Activated gamma-delta T cell (primary cell): Measurements from ENCODE around the gene RBM24.
"Not testable (repeated sequence)": the region's sequence is repeated elsewhere in the genome, so short reads cannot be mapped to it uniquely, and the experiment has no call there.

ENCODE experiments used
- DNase-seq: peaks from one replicate; lab custom pipeline; 2025; lab: John Stamatoyannopoulos, UW

The RBM24 gene

GRCh38 chr6:17291778-17292177, 10.6 kb downstream of the RBM24 start:
- DNase-seq: no peak

- DNase-seq: no peak
Observed at GRCh38 chr6:17292600-17293133, 11.5 kb downstream of the RBM24 start.

- no peak for DNase-seq
Observed at GRCh38 chr6:17293395-17293794, 12.2 kb downstream of the RBM24 start.

- DNase-seq: no peak
Observed at GRCh38 chr6:17297271-17298080, 16.3 kb downstream of the RBM24 start.

- DNase-seq: no peak
Observed at GRCh38 chr6:17298257-17298656, 17.1 kb downstream of the RBM24 start.

GRCh38 chr6:17299222-17299621, 18.1 kb downstream of the RBM24 start:
- no peak for DNase-seq

- DNase-seq: no peak
Observed at GRCh38 chr6:17299750-17300149, 18.6 kb downstream of the RBM24 start.

DNA sequence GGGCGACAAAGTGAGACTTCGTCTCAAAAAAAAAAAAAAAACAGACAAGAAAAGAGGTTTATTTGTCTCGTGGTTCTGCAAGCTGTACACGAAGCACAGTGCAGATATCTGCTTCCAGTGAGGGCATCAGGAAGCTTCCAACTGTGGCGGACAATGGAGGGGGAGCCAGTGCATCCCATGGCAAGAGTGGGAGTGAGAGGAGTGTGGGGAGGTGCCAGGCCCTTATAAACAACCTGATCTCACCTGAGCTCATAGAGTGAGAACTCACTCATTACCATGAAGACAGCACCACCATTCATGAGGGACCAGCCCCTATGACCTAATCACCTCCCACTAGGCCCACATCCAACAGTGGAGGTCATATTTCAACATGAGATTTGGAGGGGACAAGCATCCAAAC, 19.5 kb downstream of the RBM24 start:
- no peak for DNase-seq

GRCh38 chr6:17303444-17303843, 22.3 kb downstream of the RBM24 start:
- no peak for DNase-seq

GRCh38 chr6:17305219-17306001, 24.2 kb downstream of the RBM24 start:
- no peak for DNase-seq

- no peak for DNase-seq
Observed at GRCh38 chr6:17311595-17312311, 30.6 kb downstream of the RBM24 start.

DNA sequence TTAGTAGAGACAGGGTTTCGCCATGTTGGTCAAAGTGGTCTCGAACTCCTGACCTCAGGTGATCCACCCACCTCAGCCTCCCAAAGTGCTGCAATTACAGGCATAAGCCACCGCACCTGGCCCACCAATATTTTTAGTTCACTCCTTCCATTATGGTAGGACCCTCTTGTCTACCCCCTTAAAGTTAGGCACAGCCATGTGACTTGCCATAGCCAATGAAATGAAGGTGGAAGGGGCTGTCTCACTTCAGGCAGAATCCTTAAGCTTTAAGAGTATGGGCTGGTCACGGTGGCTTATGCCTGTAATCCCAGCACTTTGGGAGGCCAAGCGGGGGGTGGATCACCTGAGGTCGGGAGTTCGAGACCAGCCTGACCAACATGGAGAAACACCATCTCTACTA, 32.1 kb downstream of the RBM24 start:
- not testable (repeated sequence) for DNase-seq

GRCh38 chr6:17313971-17314370, 32.8 kb downstream of the RBM24 start:
- no peak for DNase-seq

DNA sequence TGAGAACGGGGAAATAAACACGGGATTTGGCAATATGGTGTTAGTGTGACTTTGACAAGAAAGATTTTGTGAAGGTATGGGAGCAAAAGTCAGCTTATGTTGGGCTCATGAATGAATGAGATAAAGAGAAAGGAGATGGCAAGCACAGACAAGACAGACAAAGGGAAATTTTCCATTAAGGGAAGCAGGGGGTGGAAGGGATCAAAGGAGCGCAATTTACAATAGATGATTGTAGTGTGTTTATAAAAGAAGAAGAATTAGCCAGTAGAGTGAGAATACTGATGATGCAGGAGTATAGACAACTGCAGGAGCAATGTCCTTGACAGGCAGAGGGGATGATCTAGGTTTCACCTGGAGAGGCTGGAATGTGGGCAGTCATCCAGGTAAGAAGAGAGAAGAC, 34.1 kb downstream of the RBM24 start:
- DNase-seq: no peak

- DNase-seq: no peak
Observed at GRCh38 chr6:17318435-17319165, 37.4 kb downstream of the RBM24 start.

GRCh38 chr6:17320266-17320665, 39.1 kb downstream of the RBM24 start:
- not testable (repeated sequence) for DNase-seq

- DNase-seq: no peak
Observed at GRCh38 chr6:17331238-17331637, 50.1 kb downstream of the RBM24 start.

DNA sequence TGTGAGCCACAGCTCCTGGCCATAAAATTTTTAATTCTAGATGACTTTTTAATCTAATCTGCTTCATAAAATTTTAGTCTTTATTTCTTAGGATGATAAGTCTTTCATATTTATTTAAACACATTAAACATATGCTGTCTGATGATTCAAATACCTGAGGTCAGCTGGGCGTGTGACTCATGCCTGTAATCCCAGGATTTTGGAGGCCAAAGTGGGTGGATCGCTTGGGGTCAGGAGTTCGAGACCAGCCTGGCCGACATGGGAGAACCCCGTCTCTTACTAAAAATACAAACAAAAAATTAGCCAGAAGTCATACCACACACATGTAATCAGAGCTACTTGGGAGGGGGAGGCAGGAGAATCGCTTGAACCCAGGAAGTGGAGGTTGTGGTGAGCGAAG, 53.1 kb downstream of the RBM24 start:
- no peak for DNase-seq

- no peak for DNase-seq
Observed at GRCh38 chr6:17336425-17336824, 55.3 kb downstream of the RBM24 start.

DNA sequence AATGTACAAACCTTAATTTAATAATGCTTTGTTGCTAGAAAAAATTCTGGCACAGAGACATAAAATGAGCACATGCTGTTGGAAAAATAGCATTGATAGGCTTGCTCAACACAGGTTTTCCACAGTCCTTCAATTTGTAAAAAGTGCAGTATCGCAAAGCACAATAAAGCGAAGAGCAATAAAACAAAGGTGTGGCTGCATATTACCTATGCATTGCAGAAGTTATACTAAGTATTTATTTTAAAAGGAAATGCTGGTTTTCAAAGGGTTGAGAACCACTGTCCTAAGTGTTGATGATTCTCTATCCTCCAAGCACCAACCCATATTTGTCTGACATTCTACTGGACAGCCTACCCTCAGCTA, 58.1 kb downstream of the RBM24 start:
- no peak for DNase-seq

GRCh38 chr6:17341117-17341805, 60.1 kb downstream of the RBM24 start:
- no peak for DNase-seq
